GM23338 (cell line): ENCODE data around the gene ANAPC5. TPM values are rescaled to one million over a fixed set of nuclear protein-coding genes. Genes with fewer than 3 reads are reported as not detected.

Experiments used
- JUNB ChIP-seq: IDR thresholded peaks from one replicate; pipeline ENCODE4 v1.6.1; 2016; ENCODE audit warnings: antibody characterized with exemption; ENCODE audit not compliant: unreplicated experiment
- NANOG ChIP-seq: IDR thresholded peaks from 2 replicates; pipeline ENCODE4 v1.6.1; 2016; ENCODE audit warnings: antibody characterized with exemption, borderline replicate concordance
- ZNF114 ChIP-seq: fragments of 250-450 bp; sonication (Bioruptor Pico); IDR thresholded peaks from 2 replicates; pipeline ENCODE4 v1.5.0; 2020; ENCODE audit warnings: mild to moderate bottlenecking, moderate library complexity
- ZNF331 ChIP-seq: fragments of 250-450 bp; sonication (Bioruptor Pico); IDR thresholded peaks from 2 replicates; pipeline ENCODE4 v1.5.0; 2020; ENCODE audit warnings: low read depth, mild to moderate bottlenecking, moderate library complexity
- ZNF462 ChIP-seq: fragments of 250-450 bp; sonication (Bioruptor Pico); IDR thresholded peaks from 2 replicates; pipeline ENCODE4 v1.5.0; 2020; ENCODE audit warnings: mild to moderate bottlenecking, moderate library complexity
- polyA plus RNA-seq: library from polyadenylated mRNA; unstranded; fragments of >200 nt; fragmentation: Nextera tagmentation; extraction: Ambion mirVana; gene quantifications from 2 replicates; pipeline ENCODE4 v1.2.1, GENCODE V29; 2016
- total RNA-seq: library from RNA; depleted of rRNA; stranded (reverse); fragments of >200 nt; shearing (Covaris generic); gene quantifications from 2 replicates; pipeline ENCODE4 v1.2.3, GENCODE V29; 2014
- TF ChIP-seq, protein P1 (sequence below): IDR thresholded peaks from 2 replicates; pipeline ENCODE4 v1.6.1; 2016; ENCODE audit warnings: antibody characterized with exemption
- TF ChIP-seq, protein P2 (sequence below): IDR thresholded peaks from one replicate; pipeline ENCODE4 v1.6.1; 2018; ENCODE audit warnings: antibody characterized with exemption; ENCODE audit not compliant: unreplicated experiment

Gene ANAPC5
- total and polyA plus RNA-seq, 2 experiments from 2014 or later: 65.9 to 125 TPM

DNA sequence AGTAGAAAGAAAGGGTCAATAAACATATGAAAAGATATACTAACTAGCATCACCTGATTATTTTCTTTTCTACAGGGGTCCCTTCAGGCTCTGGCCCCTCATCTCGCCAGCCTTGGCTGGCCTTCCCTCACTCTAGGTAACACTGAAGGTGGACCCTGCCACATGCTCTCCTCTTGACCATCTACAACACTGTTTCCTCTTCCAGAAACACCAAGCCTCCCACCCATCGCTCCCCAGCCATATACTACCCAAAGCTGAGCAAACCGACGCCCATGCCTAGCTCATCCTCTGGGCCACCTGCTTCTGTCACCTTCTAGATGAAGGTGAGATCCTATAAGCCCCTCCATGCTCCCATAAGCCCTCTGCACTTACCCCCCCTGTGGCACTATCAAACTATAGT lies 14.8 kb downstream of the ANAPC5 start (continued):
- no peak for TF ChIP-seq ZNF462 (CRISPR knock-in tag)
- no peak for TF ChIP-seq ZNF331 (CRISPR knock-in tag)
- TF ChIP-seq, protein P1, sequence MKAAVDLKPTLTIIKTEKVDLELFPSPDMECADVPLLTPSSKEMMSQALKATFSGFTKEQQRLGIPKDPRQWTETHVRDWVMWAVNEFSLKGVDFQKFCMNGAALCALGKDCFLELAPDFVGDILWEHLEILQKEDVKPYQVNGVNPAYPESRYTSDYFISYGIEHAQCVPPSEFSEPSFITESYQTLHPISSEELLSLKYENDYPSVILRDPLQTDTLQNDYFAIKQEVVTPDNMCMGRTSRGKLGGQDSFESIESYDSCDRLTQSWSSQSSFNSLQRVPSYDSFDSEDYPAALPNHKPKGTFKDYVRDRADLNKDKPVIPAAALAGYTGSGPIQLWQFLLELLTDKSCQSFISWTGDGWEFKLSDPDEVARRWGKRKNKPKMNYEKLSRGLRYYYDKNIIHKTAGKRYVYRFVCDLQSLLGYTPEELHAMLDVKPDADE: no peak
- TF ChIP-seq NANOG: no peak
- no peak for TF ChIP-seq ZNF114 (CRISPR knock-in tag)
- TF ChIP-seq JUNB: no peak
- TF ChIP-seq, protein P2, sequence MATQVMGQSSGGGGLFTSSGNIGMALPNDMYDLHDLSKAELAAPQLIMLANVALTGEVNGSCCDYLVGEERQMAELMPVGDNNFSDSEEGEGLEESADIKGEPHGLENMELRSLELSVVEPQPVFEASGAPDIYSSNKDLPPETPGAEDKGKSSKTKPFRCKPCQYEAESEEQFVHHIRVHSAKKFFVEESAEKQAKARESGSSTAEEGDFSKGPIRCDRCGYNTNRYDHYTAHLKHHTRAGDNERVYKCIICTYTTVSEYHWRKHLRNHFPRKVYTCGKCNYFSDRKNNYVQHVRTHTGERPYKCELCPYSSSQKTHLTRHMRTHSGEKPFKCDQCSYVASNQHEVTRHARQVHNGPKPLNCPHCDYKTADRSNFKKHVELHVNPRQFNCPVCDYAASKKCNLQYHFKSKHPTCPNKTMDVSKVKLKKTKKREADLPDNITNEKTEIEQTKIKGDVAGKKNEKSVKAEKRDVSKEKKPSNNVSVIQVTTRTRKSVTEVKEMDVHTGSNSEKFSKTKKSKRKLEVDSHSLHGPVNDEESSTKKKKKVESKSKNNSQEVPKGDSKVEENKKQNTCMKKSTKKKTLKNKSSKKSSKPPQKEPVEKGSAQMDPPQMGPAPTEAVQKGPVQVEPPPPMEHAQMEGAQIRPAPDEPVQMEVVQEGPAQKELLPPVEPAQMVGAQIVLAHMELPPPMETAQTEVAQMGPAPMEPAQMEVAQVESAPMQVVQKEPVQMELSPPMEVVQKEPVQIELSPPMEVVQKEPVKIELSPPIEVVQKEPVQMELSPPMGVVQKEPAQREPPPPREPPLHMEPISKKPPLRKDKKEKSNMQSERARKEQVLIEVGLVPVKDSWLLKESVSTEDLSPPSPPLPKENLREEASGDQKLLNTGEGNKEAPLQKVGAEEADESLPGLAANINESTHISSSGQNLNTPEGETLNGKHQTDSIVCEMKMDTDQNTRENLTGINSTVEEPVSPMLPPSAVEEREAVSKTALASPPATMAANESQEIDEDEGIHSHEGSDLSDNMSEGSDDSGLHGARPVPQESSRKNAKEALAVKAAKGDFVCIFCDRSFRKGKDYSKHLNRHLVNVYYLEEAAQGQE: no peak
